ENCODE measurements around the gene CERS6.

GRCh38 chr2:168583064-168583709 lies 127.1 kb downstream of the CERS6 start:
- TF ChIP-seq POLR2A (IDR thresholded peaks at IDR 0.05) (no peak), CTCF (IDR thresholded peaks at IDR 0.05) (no peak)

Data from esophagus squamous epithelium (tissue), 4 donors.